Endothelial cell of umbilical vein (primary cell): ENCODE data around the gene GPR87. TPM values are rescaled to one million over a fixed set of nuclear protein-coding genes. Genes with fewer than 3 reads are reported as not detected.

Experiments
- BruUV-seq: library from RNA; stranded (reverse); fragments of 400-500 nt; replicated peaks from 2 replicates; lab custom pipeline; 2021; lab: Mats Ljungman, UMichigan
- CTCF ChIA-PET: fragments of 300-600, 350-600 bp; sonication (Branson Sonifier 250); formaldehyde crosslinking; loops from one replicate; lab custom pipeline; 2021; ENCODE audit warnings: antibody characterized with exemption, inconsistent platforms; lab: Charles Lee
- POLR2A ChIA-PET: fragments of 300-600, 350-600 bp; sonication (Branson Sonifier 250); formaldehyde crosslinking; loops from one replicate; lab custom pipeline; 2021; ENCODE audit warnings: antibody characterized with exemption, inconsistent platforms; lab: Charles Lee
- DNase-seq: peaks from one replicate; pipeline ENCODE4 v3.0.0-alpha.2; 2011; ENCODE audit warnings: low read depth, low spot score
- FAIRE-seq: peaks from 2 replicates; lab custom pipeline; 2011; peaks lifted over from hg19 to GRCh38; lab: Jason Lieb, UNC
- H2AFZ ChIP-seq: 2 replicates; pipeline ENCODE4 v1.6.0; 2012; ENCODE audit warnings: low read depth, low read length, control low read depth, inconsistent platforms
- H3K27ac ChIP-seq: 2 replicates; pipeline ENCODE4 v1.5.1; 2011; ENCODE audit warnings: low read depth, mild to moderate bottlenecking, control low read depth, low read length, moderate library complexity; ENCODE audit not compliant: insufficient read depth
- H3K27me3 ChIP-seq, 2 experiments: 2 replicates each; pipeline versions ENCODE4 v1.6.0 to v1.6.1; 2011; ENCODE audit warnings: low read length in 2 of 2, mixed read lengths in 1 of 2; ENCODE audit not compliant: control insufficient read depth in 2 of 2, insufficient read depth in 2 of 2
- H3K36me3 ChIP-seq, 2 experiments: 2 replicates in 1 of 2; 3 replicates in 1 of 2; pipeline ENCODE4 v1.5.1; 2011; ENCODE audit warnings: low read length in 2 of 2, mild to moderate bottlenecking in 1 of 2, moderate library complexity in 1 of 2; ENCODE audit not compliant: control insufficient read depth in 2 of 2, insufficient read depth in 2 of 2; ENCODE audit errors: extremely low read depth in 1 of 2
- H3K4me1 ChIP-seq: 3 replicates; pipeline ENCODE4 v1.5.1; 2011; ENCODE audit warnings: mild to moderate bottlenecking, low read length; ENCODE audit not compliant: control insufficient read depth, insufficient read depth; ENCODE audit errors: extremely low read depth
- H3K4me2 ChIP-seq: 2 replicates; pipeline ENCODE4 v1.6.1; 2011; ENCODE audit warnings: low read length, control low read depth, mixed read lengths; ENCODE audit not compliant: insufficient read depth
- H3K4me3 ChIP-seq, 3 experiments: fragments of 200-600 bp in 1 of 3; sonication (generic), shearing (Covaris generic) in 1 of 3; replicated peaks in 1 of 3; 2 replicates each; pipeline ENCODE4 v1.5.1; 2011 to 2016; ENCODE audit warnings: control low read depth in 3 of 3, low read length in 3 of 3, mild to moderate bottlenecking in 2 of 3, inconsistent platforms in 1 of 3, low read depth in 1 of 3, moderate library complexity in 1 of 3; ENCODE audit not compliant: insufficient read depth in 1 of 3
- H3K79me2 ChIP-seq: 2 replicates; pipeline ENCODE4 v1.6.0; 2012; ENCODE audit warnings: low read length, inconsistent platforms; ENCODE audit not compliant: control insufficient read depth, insufficient read depth
- H3K9ac ChIP-seq: replicated peaks from 2 replicates; pipeline ENCODE3; 2011; ENCODE audit warnings: low read length, control low read depth; ENCODE audit not compliant: insufficient read depth; ENCODE audit errors: extremely low read depth
- H3K9me1 ChIP-seq: replicated peaks from 3 replicates; pipeline ENCODE4 v1.6.0; 2011; ENCODE audit warnings: mild to moderate bottlenecking, low read length; ENCODE audit not compliant: control insufficient read depth, insufficient read depth; ENCODE audit errors: extremely low read depth
- H3K9me3 ChIP-seq: replicated peaks from 2 replicates; pipeline ENCODE4 v1.5.1; 2012; ENCODE audit warnings: low read length, inconsistent platforms; ENCODE audit not compliant: control insufficient read depth, insufficient read depth
- H4K20me1 ChIP-seq: replicated peaks from 2 replicates; pipeline ENCODE3; 2011; ENCODE audit warnings: mild to moderate bottlenecking, low read length; ENCODE audit not compliant: control insufficient read depth, insufficient read depth; ENCODE audit errors: extremely low read depth
- CTCF ChIP-seq, 2 donors: IDR thresholded peaks; 1 replicate in 1 of 2; 2 replicates in 1 of 2; pipeline ENCODE4 v1.5.1; 2011; ENCODE audit warnings: low read length in 2 of 2, mild to moderate bottlenecking in 2 of 2, moderate library complexity in 2 of 2, control low read depth in 1 of 2, inconsistent platforms in 1 of 2, low read depth in 1 of 2; ENCODE audit not compliant: insufficient read depth in 1 of 2; ENCODE audit errors: extremely low read depth in 1 of 2
- FOS ChIP-seq: IDR thresholded peaks from 2 replicates; pipeline ENCODE4 v1.6.1; 2011; ENCODE audit warnings: mild to moderate bottlenecking, low read length, moderate library complexity, borderline replicate concordance; ENCODE audit not compliant: insufficient read depth
- GATA2 ChIP-seq: IDR thresholded peaks from 2 replicates; pipeline ENCODE4 v1.7.0; 2011; ENCODE audit warnings: low read depth, mild to moderate bottlenecking, moderate library complexity, mixed read lengths, low read length; ENCODE audit not compliant: insufficient read length, insufficient read depth
- JUN ChIP-seq: IDR thresholded peaks from 2 replicates; pipeline ENCODE4 v1.6.1; 2011; ENCODE audit warnings: borderline replicate concordance, low read depth; ENCODE audit not compliant: insufficient read length, insufficient read depth
- MAX ChIP-seq: IDR thresholded peaks from 2 replicates; pipeline ENCODE4 v1.6.1; 2011; ENCODE audit not compliant: insufficient read depth, insufficient read length
- MYC ChIP-seq: IDR thresholded peaks from one replicate; pipeline ENCODE4 v1.6.1; 2011; ENCODE audit warnings: mild to moderate bottlenecking, low read depth, low read length
- POLR2AphosphoS5 ChIP-seq: IDR thresholded peaks from 2 replicates; pipeline ENCODE4 v1.6.1; 2012; ENCODE audit warnings: low read depth, mild to moderate bottlenecking, control low read depth, low read length, moderate library complexity; ENCODE audit not compliant: insufficient read depth
- dilution Hi-C: fragments of 300-500 bp; cut with MboI; formaldehyde crosslinking; loops from one replicate; pipeline ENCODE4 v1.15.0; 2019; ENCODE audit warnings: low sequenced_read_pairs; ENCODE audit not compliant: extremely low pct_ligation_motif_present
- intact Hi-C: fragments of 100-400 bp; cut with micrococcal nuclease; formaldehyde crosslinking; loops from one replicate; pipeline ENCODE4 v1.10.0; 2022
- polyA plus RNA-seq, 4 experiments: library from polyadenylated mRNA; depleted of rRNA in 3 of 4; stranded (reverse) in 3 of 4; unstranded in 1 of 4; fragments of >200 nt; gene quantifications; 2 replicates each; pipeline versions ENCODE4 v1.2.1 to v1.2.3, GENCODE V29; 2011 to 2012; ENCODE audit warnings: missing spikeins in 1 of 4
- total RNA-seq: library from RNA; stranded (reverse); gene quantifications from 2 replicates; pipeline ENCODE4 v1.2.3, GENCODE V29; 2021

GPR87 gene
- total and polyA plus RNA-seq, 2 donors (not counting 3 experiments of a cell fraction or from before 2014, with no cell fraction given) = not detected

GRCh38 chr3:151356794-151357462 lies 40.3 kb upstream of the GPR87 start:
- DNase-seq = peak; percentile 11
- BruUV-seq = no TSS peak
- Histone ChIP-seq H3K9me3 (no peaks in the 10 kb centered on the region), H2AFZ (no peak overlapping the region), H3K9ac (no peak overlapping the region), H3K4me2 (no peak overlapping the region), H3K27me3 (no peaks in the 10 kb centered on the region), H3K79me2 (no peaks in the 10 kb centered on the region), H3K27ac (no peak overlapping the region), H3K9me1 (no peaks in the 10 kb centered on the region), H3K4me3 (no peak overlapping the region), H3K36me3 (no peaks in the 10 kb centered on the region), H3K4me1 (no peaks in the 10 kb centered on the region), H4K20me1 (no peaks in the 10 kb centered on the region)
- ChIA-PET POLR2A (no interaction called here), CTCF (interaction anchor here (0.9 kb wide), 1 partner anchor 13 kb away, joined by 4 read pairs; no protein-coding TSS in a partner anchor)
- TF ChIP-seq MAX (no peak), POLR2AphosphoS5 (no peak), MYC (no peak), GATA2 (peak; percentile 7), JUN (no peak), CTCF (IDR thresholded peaks at IDR 0.05; ENCODE audit: extremely low read depth in 1 of 2, insufficient read depth in 1 of 2, low read depth in 1 of 2, low read length in 2 of 2) (no peak), FOS (no peak)
- no peak for FAIRE-seq
- intact Hi-C loops (no loop called here), dilution Hi-C loops (no loop called here)
